K562 (cell line): ENCODE measurements around the gene OSBP2. TPM values are rescaled to one million over a fixed set of nuclear protein-coding genes. Genes with fewer than 3 reads are reported as not detected.

Source experiments
- ATAC-seq: fragments of 200-7000 bp; cut with Tn5 transposase; 3 replicates; pipeline ENCODE4 v1.9.1; 2020; ENCODE audit warnings: moderate library complexity
- BruUV-seq: library from RNA; stranded (reverse); fragments of 400-500 nt; replicated peaks from 2 replicates; lab custom pipeline; 2021; lab: Mats Ljungman, UMichigan
- CTCF ChIA-PET: fragments of 300-600 bp; formaldehyde crosslinking; extraction: SDS; loops from one replicate; lab custom pipeline; 2021; ENCODE audit warnings: low intra/inter-chr PET ratio; lab: Yijun Ruan, JAX
- POLR2A ChIA-PET: fragments of 300-600, 350-650 bp; sonication (Branson Sonifier 250); formaldehyde crosslinking; extraction: SDS; loops from one replicate; lab custom pipeline; 2021; ENCODE audit warnings: antibody characterized with exemption, inconsistent platforms; lab: Yijun Ruan, JAX
- DNase-seq, 4 experiments: peaks; one replicate each; pipeline versions ENCODE4 v3.0.0 to v3.0.0-alpha.2; 2011 to 2018; ENCODE audit warnings: low spot score in 3 of 4, mixed read lengths in 3 of 4; ENCODE audit errors: extremely low read depth in 1 of 4
- FAIRE-seq: peaks from 2 replicates; lab custom pipeline; 2011; peaks lifted over from hg19 to GRCh38; lab: Jason Lieb, UNC
- H2AFZ ChIP-seq: 2 replicates; pipeline ENCODE4 v1.6.0; 2011; ENCODE audit warnings: low read depth, low read length, control low read depth, inconsistent platforms
- H3K27ac ChIP-seq: fragments of 200-600 bp; 3 replicates; pipeline ENCODE4 v1.8.0; 2011; ENCODE audit warnings: low read depth, mild to moderate bottlenecking, control low read depth, inconsistent platforms, low read length, moderate library complexity, mixed read lengths; ENCODE audit errors: extremely low read depth
- H3K27me3 ChIP-seq, 2 experiments: fragments of 300-600 bp in 1 of 2; 2 replicates in 1 of 2; 3 replicates in 1 of 2; pipeline versions ENCODE4 v1.6.0 to v1.8.0; 2011; ENCODE audit warnings: inconsistent platforms in 2 of 2, low read length in 2 of 2, mild to moderate bottlenecking in 1 of 2, mixed read lengths in 1 of 2, moderate library complexity in 1 of 2; ENCODE audit not compliant: control insufficient read depth in 2 of 2, insufficient read depth in 2 of 2
- H3K36me3 ChIP-seq: fragments of 300-600 bp; 3 replicates; pipeline ENCODE4 v1.8.0; 2011; ENCODE audit warnings: mild to moderate bottlenecking, low read length, inconsistent platforms; ENCODE audit not compliant: control insufficient read depth, insufficient read depth
- H3K4me1 ChIP-seq, 2 experiments: fragments of 200-600 bp in 1 of 2; replicated peaks in 1 of 2; 2 replicates in 1 of 2; 3 replicates in 1 of 2; pipeline versions ENCODE4 v1.5.1 to v1.8.0; 2011; ENCODE audit warnings: inconsistent platforms in 2 of 2, low read length in 2 of 2, mild to moderate bottlenecking in 1 of 2, mixed read lengths in 1 of 2, moderate library complexity in 1 of 2; ENCODE audit not compliant: control insufficient read depth in 2 of 2, insufficient read depth in 2 of 2
- H3K4me2 ChIP-seq: 2 replicates; pipeline ENCODE4 v1.6.1; 2011; ENCODE audit warnings: low read length, control low read depth, inconsistent platforms, mixed read lengths; ENCODE audit not compliant: insufficient read depth
- H3K4me3 ChIP-seq: fragments of 200-600 bp; sonication (generic), shearing (Covaris generic); 2 replicates; pipeline ENCODE4 v1.5.1; 2016; ENCODE audit warnings: control low read depth, inconsistent platforms
- H3K79me2 ChIP-seq: fragments of 200-600 bp; 3 replicates; pipeline ENCODE4 v1.8.0; 2011; ENCODE audit warnings: low read length, inconsistent platforms; ENCODE audit not compliant: control insufficient read depth, insufficient read depth
- H3K9ac ChIP-seq, 2 experiments: 2 replicates each; pipeline versions ENCODE4 v1.6.0 to v1.6.1; 2011; ENCODE audit warnings: low read depth in 2 of 2, low read length in 2 of 2, control low read depth in 1 of 2, inconsistent platforms in 1 of 2, mild to moderate bottlenecking in 1 of 2, mixed read lengths in 1 of 2; ENCODE audit not compliant: insufficient read depth in 1 of 2
- H3K9me1 ChIP-seq: one replicate; pipeline ENCODE4 v1.6.0; 2011; ENCODE audit warnings: inconsistent platforms, mild to moderate bottlenecking, low read length, moderate library complexity; ENCODE audit not compliant: control insufficient read depth, insufficient read depth
- H3K9me3 ChIP-seq: replicated peaks from 2 replicates; pipeline ENCODE4 v1.5.1; 2011; ENCODE audit warnings: low read depth, low read length, inconsistent platforms; ENCODE audit not compliant: control insufficient read depth, insufficient read depth
- H4K20me1 ChIP-seq: replicated peaks from 2 replicates; pipeline ENCODE4 v1.6.1; 2011; ENCODE audit warnings: low read length, inconsistent platforms, mixed read lengths; ENCODE audit not compliant: control insufficient read depth, insufficient read depth
- ARHGAP35 ChIP-seq: fragments of 450-650 bp; IDR thresholded peaks from 2 replicates; pipeline ENCODE4 v1.6.1; 2018; ENCODE audit not compliant: partially characterized antibody
- ZNF518B ChIP-seq: fragments of 250-450 bp; sonication (Bioruptor Pico); IDR thresholded peaks from 2 replicates; pipeline ENCODE4 v1.5.0; 2021; ENCODE audit warnings: mild to moderate bottlenecking, moderate library complexity
- WGBS: fragments of 100-300 bp; shearing (Covaris generic); methylation state at CpG from one replicate; pipeline ENCODE4 v1.1.6; 2016; ENCODE audit warnings: low coverage, mixed read lengths; ENCODE audit not compliant: insufficient coverage; ENCODE audit errors: missing lambda C conversion rate; 5-methylcytosine and 5-hydroxymethylcytosine counted together
- in situ Hi-C: fragments of 300-500 bp; cut with MboI; formaldehyde crosslinking; loops from 4 replicates; pipeline ENCODE4 v1.15.0; 2018; ENCODE audit warnings: inconsistent platforms, mixed read lengths
- intact Hi-C: fragments of 100-400 bp; cut with micrococcal nuclease; formaldehyde crosslinking; loops from 2 replicates; pipeline ENCODE4 v1.14.2; 2022
- polyA plus RNA-seq, 8 experiments: library from polyadenylated mRNA; depleted of rRNA in 4 of 8; stranded (reverse) in 5 of 8; unstranded in 3 of 8; fragments of >200 nt; fragmentation: Nextera tagmentation in 2 of 8; fragmentation: Illumina TruSeq in 1 of 8; extraction: Ambion mirVana in 2 of 8; extraction: Trizol in 1 of 8; gene quantifications; 2 replicates each; pipeline versions ENCODE4 v1.2.1 to v1.2.3, GENCODE V29; 2011 to 2014; ENCODE audit warnings: inconsistent platforms in 1 of 8, missing spikeins in 1 of 8
- total RNA-seq, 7 experiments: library from RNA; depleted of rRNA in 6 of 7; stranded (reverse); fragments of >200 nt in 6 of 7; fragmentation: Illumina TruSeq in 2 of 7; extraction: Trizol in 2 of 7; gene quantifications; 2 replicates each; pipeline versions ENCODE4 v1.2.1 to v1.2.3, GENCODE V29; 2011 to 2021; ENCODE audit warnings: low replicate concordance in 1 of 7

Gene OSBP2
- total and polyA plus RNA-seq, 9 of the 15 experiments (the other 6 are each of a cell fraction or from before 2014, with no cell fraction given), result 0.52 to 29.5 (median 21.6) TPM

DNA sequence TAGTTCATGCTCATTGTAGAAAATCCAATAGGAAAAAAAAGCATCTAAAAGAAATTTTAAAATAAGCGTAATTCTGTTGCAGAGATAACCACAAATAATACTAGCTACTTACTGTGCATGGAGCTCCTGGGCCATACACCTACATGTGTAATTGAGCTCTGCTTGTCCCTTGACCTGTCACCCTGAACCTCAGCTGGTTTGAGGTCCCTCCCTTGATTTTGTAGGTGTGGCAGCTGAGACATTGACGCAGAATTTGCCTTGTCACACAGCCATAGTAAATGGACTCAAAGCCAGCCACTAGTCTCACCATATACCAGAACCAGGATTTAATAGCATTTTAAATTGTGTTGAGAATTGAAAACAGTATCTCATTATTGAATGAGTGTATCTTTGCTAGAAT lies 138.6 kb downstream of the OSBP2 start:
- H4K20me1 ChIP-seq, result no peaks in the 10 kb centered on the region
- no peak for TF ChIP-seq ZNF518B (CRISPR knock-in tag)
- no peak for TF ChIP-seq ARHGAP35
- no peak for ATAC-seq
- no peaks in the 10 kb centered on the region for H3K9me1 ChIP-seq
- 0% methylated on average over 2 of the region's 2 CpGs for WGBS
- no peak for DNase-seq
- no peaks in the 10 kb centered on the region for H3K36me3 ChIP-seq
- in situ Hi-C loops (no loop called here), intact Hi-C loops (no loop called here)
- ChIA-PET POLR2A (no interaction called here), CTCF (no interaction called here)
- no peak overlapping the region for H3K9ac ChIP-seq
- FAIRE-seq, result no peak
- BruUV-seq, result no TSS peak
- no peak overlapping the region for H2AFZ ChIP-seq
- no peak overlapping the region for H3K4me3 ChIP-seq
- H3K27ac ChIP-seq, result no peak overlapping the region
- no peaks in the 10 kb centered on the region for H3K4me1 ChIP-seq
- peaks cover 0 to 23% of the 10 kb centered on the region in 2 experiments; a peak in 3 of 5 replicates for H3K27me3 ChIP-seq
- no peak overlapping the region for H3K4me2 ChIP-seq
- no peaks in the 10 kb centered on the region for H3K79me2 ChIP-seq
- no peaks in the 10 kb centered on the region for H3K9me3 ChIP-seq
